Fibroblast of upper back skin (primary cell): Measurements from ENCODE around the gene LACTB.

Source experiments
- DNase-seq: peaks from one replicate; pipeline ENCODE4 v3.0.0-alpha.2; 2013

Gene LACTB

DNA sequence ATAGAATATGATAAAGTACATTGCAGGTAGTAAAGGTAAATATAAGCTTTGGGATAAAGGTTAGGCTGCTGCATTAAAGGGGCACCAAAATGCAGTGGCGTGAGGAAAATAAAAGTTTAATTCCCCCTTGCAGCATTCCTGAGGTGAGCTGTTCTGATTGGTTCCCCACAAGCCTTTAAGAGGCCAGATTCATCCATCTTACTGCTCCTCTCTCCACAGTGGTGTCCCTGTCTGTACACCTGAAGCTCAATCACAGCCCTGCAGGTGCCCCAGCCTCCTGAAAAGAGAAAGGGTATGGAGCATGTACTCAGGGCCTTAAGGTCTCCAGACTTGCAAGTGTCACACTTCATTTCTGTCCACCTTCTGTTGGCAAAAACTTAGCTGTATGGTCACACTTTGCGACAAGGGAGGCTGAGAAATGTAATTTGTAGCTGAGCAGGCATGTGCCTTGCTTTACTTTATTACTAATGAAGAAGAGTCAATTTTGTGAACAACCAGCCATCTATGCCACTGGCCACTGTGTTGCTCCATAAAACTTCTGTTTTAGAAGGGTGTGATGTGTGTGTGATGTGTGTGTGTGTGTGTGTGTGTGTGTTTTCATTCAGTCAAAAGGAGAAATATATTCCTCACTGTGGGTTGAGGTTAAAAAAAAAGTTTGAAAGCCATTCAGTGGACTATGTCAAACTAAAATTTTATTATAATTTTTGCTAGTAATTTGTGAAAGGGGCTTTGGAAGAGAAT is 12.8 kb downstream of the LACTB start:
- no peak for DNase-seq

DNA sequence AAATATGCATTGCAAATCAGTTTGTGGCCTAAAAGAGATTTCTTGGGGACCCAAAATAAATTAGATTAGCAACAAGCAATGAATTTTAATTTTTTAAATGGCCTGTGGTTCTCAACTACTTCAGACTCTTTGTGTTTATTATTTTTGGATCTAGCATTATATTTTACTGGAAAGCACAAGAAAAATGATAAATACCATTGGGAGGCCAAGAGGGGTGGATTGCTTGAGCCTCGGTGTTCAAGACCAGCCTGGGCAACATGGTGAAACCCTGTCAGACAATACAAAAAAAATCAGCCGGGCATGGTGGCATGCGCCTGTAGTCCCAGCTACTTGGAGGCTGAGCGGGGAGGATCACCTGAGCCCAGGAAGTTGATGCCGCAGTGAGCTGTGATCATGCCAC is 13.6 kb downstream of the LACTB start:
- no peak for DNase-seq

DNA sequence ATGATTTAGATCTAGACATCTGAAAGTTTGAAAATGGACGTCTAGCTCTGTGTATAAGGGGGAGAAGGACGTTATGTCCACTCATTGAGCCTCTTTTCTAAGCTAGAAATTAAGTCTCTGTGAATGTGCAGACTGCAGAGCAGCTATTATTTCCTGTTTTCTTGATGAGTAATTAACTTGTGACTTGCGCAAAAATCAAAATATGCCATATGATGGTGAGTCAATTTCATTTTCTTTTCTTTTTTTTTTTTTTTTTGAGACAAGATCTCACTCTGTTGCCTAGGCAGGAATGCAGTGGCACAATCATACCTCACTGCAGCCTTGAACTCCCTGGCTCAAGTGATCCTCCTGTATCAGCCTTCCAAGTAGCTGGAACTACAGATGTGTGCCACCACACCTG is 14.1 kb downstream of the LACTB start:
- DNase-seq, result peak; percentile 74

DNA sequence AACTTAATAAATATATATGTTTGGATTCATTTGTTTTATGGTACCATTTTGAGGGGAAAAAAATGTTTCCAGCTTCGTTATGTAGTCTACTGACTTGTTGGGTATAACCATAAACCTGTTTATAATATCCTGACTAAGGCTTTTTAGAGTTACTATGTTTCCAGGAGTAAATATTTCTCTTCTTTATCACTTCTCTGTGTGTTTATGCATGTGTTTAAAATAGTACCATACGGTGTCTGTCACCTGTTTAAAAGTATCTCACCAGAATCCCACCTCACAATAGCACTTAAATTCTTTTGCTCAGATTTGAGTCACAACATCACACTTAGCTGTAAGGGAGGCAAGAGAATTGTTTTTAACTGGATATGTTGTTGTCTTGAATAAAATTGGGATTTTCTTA is 15.1 kb downstream of the LACTB start:
- no peak for DNase-seq

GRCh38 chr15:63140936-63141335 is 19.3 kb downstream of the LACTB start:
- no peak for DNase-seq

DNA sequence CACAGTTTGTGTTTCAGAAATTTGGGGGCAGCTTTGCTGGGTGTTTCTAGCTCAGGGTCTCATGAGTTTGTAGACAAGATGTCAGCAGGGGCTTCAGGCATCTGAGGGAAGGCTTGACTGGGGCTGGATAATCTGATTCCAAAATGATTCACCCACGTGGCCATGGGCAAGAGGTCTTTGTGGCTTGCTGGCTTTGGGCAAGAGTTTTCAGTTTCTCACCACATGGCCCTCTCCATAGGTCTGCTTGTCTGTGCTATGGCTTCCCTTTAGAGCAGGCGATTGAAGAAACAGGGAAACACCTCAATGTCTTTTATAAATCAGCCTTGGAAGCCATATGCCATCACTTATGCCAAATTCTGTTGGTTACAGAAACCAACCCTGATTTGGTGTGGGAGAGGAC is 23.8 kb downstream of the LACTB start:
- no peak for DNase-seq

- DNase-seq, result peak; percentile 30
Observed at GRCh38 chr15:63146684-63147083, 25.0 kb downstream of the LACTB start.

GRCh38 chr15:63151665-63152064 is 30.0 kb downstream of the LACTB start:
- DNase-seq, result no peak

DNA sequence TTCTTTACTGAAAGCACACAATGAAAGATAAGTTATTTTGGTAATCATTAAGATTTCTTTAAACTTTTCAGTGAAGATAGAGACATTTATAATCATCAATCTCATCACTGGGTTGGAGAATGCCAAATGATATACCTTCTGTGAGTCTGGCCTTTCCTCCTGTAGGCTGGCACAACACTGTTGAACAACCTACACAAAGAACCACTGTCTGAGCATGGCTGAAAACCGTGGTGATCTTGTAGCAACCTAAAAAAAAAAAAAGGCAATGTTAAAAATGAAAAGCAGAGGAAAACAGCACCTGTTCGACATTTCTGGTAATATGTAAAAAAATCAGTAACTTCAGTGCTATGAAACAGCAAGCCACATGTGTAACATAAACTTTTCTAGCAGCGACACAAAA is 33.8 kb downstream of the LACTB start:
- no peak for DNase-seq

DNA sequence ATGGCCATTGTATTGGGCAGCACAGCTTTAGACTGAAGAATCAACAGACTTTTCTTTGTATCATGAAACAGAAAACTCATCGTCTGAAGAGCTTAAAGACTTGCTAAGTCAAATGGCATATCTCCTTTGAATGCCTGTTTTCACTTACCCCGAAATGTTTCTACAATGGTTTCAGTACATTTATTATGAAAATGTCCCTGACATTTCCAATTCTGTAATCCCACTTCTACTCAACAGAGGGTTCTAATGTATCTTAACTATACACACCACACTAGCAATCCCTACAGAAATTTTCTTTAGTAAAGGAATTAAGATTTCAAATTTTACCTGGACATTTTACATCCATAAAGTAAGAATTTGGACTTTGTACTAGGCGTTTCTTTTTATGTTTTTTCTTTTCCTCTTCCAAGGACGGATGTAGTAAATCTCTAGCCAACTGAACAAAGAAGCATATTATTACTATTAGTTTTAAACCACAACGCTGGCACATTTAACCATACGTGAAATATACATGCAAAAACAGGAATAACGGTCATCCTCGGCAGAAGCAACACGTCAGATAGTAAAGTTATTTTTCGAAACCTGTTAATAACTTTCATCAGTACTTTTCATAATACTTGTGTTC is 34.5 kb downstream of the LACTB start:
- no peak for DNase-seq

DNA sequence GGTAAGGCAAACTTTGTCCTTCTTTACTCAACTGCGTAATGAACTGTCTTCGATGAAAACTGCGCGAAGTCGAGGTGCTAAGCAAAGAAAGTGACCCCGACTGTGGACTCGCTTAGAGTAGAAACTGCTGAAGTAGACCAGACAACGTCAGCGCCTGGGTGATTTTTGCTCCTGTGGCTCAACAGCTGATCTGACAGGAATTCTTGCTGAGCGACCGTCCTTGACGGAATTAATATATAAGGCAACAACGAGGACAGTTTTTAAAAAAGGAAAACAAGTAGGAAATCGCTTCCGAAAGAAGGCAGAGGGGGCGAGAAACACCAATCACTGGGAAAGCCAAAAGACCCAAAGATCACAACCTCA is 35.1 kb downstream of the LACTB start:
- peak; percentile 32 for DNase-seq

- DNase-seq, result peak; percentile 92
Observed at GRCh38 chr15:63157118-63157843, 35.6 kb downstream of the LACTB start, which contains the start of gene RPS27L. RPS27L (minus strand) TSS chr15:63157477; CDS start chr15:63157405, 72 bp downstream.

GRCh38 chr15:63157891-63158431 is 36.3 kb downstream of the LACTB start:
- DNase-seq, result peak; percentile 75

DNA sequence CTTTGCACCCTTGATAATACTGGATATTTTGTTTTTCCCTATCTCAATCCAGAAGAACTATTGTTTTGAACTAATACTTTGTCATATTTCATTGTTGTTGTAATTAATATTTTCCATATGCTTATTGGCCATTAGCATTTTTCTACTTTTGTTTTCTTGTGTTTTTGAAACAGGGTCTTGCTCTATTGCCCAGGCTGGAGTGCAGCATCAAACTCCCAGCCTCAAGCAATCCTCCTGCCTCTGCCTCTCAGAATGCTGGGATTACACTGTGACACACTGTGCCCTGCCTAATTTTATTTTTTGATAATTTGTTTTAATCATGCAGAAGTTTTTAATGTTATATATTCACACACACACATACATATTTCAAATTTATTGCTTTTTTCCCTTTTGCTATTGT is 39.0 kb downstream of the LACTB start:
- DNase-seq, result no peak

- no peak for DNase-seq
Observed at GRCh38 chr15:63163217-63163616, 41.6 kb downstream of the LACTB start.

DNA sequence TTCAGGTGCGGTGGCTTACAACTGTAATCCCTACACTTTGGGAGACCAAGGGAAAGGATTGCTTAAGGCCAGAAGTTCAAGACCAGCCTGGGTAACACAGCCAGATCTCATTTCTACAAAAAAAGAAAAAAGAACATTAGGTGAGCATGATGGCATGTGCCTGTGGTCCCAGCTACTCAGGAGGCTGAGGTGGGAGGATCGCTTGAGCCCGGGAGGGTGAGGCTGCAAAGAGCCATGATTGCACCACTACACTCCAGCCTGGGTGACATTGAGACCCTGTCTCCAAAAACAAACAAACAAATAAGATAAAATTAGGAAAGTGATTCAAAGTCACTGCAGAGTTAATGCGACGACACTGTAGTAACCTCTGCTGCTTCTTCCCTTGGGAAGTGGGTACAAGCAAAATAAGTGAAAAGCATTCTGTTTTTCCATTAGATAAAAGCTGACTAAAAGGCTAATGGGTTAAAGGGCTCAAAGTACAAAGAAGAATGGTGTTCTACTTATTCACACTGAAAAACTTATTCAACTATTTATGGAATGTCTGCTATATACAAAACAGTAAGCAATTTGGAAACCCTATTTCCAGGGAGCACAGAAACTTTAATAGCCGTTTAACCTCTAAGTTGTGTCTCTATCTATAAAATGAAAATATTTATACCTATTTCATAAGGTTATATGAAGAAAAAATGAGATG is 43.7 kb downstream of the LACTB start:
- no peak for DNase-seq

GRCh38 chr15:63166219-63166618 is 44.6 kb downstream of the LACTB start:
- no peak for DNase-seq

- no peak for DNase-seq
Observed at GRCh38 chr15:63169788-63170187, 48.1 kb downstream of the LACTB start.

GRCh38 chr15:63172376-63172775 is 50.7 kb downstream of the LACTB start:
- DNase-seq, result no peak

DNA sequence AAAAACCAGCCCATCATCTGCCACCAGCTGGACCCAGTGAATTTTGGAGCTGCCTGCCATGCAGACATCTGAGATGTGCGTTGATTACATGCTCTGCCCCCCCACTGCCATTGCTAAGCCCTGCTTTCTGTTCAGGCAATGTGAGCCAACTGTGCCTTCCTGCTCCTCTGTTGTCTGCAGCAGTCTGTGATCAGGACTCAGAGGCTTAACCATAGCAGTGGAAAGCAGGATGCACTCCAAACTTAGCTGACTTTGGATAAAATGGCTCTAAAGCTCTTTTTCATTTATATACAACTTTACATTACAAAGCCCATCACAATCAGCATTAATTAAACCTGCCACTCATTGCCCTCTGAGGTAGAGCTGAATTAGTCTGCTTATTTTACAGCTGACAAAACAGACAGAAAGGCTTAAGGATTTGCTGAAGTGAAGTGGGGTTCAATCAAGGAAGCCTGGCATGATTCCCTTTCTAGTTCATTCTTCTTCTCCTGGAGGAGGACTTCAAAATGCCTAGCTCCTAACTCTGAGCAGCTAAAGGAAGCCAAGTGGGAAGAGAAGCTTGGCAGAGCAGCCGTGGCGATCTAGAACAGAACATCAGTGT is 51.3 kb downstream of the LACTB start:
- no peak for DNase-seq

DNA sequence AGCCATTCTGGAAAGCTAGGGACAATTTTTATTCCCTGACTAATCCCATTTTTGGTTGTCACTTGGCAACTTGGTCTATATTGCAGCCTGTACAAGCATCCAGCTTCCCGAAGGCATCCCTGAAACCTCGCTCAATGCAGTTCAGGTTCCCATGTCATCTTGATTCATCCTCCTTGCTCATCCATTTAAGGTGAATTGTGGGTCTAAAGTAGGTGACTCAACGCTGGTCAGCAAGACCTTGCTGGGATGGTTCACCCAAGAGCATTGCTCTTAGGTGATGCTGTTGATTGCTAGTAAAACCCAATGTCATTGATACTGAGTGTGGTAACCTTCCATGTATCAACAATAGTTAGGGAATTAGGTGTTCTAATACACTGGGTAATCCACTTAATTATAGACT is 54.6 kb downstream of the LACTB start:
- DNase-seq, result no peak

DNA sequence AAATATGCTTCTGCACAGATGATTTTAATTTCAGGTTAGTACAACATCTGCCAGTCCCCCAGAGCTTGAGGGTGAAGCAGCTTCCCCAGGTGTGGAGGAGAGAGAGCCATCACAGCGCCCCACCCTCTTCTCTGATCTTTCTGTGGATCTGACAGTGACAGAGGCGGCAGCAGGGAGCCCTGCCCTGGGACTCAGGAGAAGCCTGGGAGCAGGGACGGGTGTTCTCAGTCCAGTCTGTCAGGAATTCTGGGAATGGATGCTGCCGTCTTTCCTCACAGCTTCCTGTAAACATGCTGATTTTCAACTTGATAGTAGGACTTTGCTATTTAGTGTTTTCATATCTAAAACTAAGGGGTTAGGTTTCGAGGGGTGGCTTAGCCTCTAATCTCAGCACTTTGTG is 56.4 kb downstream of the LACTB start:
- no peak for DNase-seq

GRCh38 chr15:63180746-63181145 is 59.1 kb downstream of the LACTB start:
- DNase-seq, result no peak
